Measurements from ENCODE around the gene PRKAB1.

DNA sequence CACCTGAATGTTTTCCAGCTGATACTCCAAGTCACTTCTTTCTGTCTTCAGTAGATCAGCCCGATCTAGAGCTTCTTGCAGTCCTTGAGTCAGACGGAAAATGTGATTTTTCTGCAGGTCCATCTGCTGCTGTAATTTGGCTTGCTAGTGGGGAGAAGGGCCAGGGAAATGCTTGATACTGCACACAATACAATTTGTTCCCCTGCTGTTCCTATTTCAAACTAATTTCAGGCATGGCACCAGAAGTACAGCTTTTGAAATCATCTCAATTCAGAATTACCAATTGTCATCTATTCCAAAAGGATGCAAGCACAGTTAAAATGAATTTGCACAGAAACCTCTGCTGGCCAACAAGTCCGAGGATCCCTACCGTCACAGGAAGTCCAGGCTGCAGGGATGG is 53.4 kb downstream of the PRKAB1 start:
- TF ChIP-seq, protein P1, sequence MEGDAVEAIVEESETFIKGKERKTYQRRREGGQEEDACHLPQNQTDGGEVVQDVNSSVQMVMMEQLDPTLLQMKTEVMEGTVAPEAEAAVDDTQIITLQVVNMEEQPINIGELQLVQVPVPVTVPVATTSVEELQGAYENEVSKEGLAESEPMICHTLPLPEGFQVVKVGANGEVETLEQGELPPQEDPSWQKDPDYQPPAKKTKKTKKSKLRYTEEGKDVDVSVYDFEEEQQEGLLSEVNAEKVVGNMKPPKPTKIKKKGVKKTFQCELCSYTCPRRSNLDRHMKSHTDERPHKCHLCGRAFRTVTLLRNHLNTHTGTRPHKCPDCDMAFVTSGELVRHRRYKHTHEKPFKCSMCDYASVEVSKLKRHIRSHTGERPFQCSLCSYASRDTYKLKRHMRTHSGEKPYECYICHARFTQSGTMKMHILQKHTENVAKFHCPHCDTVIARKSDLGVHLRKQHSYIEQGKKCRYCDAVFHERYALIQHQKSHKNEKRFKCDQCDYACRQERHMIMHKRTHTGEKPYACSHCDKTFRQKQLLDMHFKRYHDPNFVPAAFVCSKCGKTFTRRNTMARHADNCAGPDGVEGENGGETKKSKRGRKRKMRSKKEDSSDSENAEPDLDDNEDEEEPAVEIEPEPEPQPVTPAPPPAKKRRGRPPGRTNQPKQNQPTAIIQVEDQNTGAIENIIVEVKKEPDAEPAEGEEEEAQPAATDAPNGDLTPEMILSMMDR (IDR thresholded peaks at IDR 0.05), result no peak
- TF ChIP-seq EP300 (IDR thresholded peaks at IDR 0.05) (no peak), POLR2A (IDR thresholded peaks at IDR 0.05) (no peak), POLR2AphosphoS5 (IDR thresholded peaks at IDR 0.05) (no peak)

Measured in sigmoid colon (tissue), 4 donors.